ENCODE results near the gene B3GNT5. TPM values are rescaled to one million over a fixed set of nuclear protein-coding genes. Genes with fewer than 3 reads are reported as not detected.

B3GNT5 gene
- total RNA-seq, 4 donors from 2014 or later: 18.2 to 41.2 (median 26.0) TPM

DNA sequence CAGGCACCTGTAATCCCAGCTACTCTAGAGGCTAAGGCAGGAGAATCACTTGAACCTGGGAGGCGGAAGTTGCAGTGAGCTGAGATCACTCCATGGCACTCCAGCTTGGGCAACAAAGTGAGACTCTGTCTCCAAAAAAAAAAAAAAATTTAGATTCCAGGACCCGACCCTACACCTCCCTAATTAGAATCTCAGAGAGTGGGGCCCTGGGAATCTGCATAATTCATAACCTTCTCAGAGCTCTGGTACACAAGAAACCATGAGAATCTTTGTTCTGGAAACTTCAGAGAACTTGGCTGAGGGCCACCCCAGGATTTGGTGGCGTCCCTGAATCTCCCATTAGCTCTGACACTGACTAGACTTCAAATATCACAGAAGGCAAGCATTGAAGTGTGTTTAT lies 31.5 kb downstream of the B3GNT5 start:
- no peak for ATAC-seq
- Histone ChIP-seq H3K27ac (peak overlapping the region; percentile 89 to 99 (median 94)), H3K27me3 (no peaks in the 10 kb centered on the region), H3K9me3 (no peaks in the 10 kb centered on the region), H3K4me3 (no peak overlapping the region), H3K36me3 (no peaks in the 10 kb centered on the region), H3K4me1 (peaks cover 29 to 32% of the 10 kb centered on the region in 2 donors)
- in situ Hi-C loops (cut with MboI; ENCODE audit: low sequenced_read_pairs in 4 of 4) (no loop called here), intact Hi-C loops (cut with DNase I; ENCODE audit: low total_unique reads) (loop anchor here (2.0 to 10.0 kb wide), 4 partner anchors 18 to 850 kb away; partner anchors contain the start of genes B3GNT5 and EIF2B5)
- no peak for DNase-seq
- no peak for TF ChIP-seq POLR2A (IDR thresholded peaks at IDR 0.05)

DNA sequence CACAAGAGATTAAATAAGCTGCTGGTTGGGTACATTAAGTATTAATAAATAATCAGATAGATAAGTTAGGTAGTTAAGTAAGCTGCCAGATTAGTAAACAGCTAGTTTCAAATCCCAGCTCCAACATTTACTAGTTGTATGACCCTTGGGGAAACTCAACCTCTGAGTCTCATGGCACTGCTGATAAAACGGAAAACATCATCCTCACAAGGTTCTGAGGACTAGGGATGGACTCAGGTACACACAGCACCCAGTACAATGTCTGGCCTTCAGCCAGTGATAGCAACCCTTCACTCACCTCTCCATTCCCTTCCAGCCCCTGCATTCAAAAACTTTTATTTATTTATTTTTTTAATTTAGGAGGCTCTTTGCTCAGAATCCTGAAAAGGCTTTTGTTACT lies 32.3 kb downstream of the B3GNT5 start:
- no peaks in the 10 kb centered on the region for H3K36me3 ChIP-seq
- peaks cover 32 to 33% of the 10 kb centered on the region in 2 donors for H3K4me1 ChIP-seq
- DNase-seq (no peak), ATAC-seq (peak; percentile 11 to 24)
- peak overlapping the region in 3 of 4 donors; percentile 12 to 17 (median 13) for H3K4me3 ChIP-seq
- no peak for TF ChIP-seq POLR2A (IDR thresholded peaks at IDR 0.05)
- TF ChIP-seq, protein P1, sequence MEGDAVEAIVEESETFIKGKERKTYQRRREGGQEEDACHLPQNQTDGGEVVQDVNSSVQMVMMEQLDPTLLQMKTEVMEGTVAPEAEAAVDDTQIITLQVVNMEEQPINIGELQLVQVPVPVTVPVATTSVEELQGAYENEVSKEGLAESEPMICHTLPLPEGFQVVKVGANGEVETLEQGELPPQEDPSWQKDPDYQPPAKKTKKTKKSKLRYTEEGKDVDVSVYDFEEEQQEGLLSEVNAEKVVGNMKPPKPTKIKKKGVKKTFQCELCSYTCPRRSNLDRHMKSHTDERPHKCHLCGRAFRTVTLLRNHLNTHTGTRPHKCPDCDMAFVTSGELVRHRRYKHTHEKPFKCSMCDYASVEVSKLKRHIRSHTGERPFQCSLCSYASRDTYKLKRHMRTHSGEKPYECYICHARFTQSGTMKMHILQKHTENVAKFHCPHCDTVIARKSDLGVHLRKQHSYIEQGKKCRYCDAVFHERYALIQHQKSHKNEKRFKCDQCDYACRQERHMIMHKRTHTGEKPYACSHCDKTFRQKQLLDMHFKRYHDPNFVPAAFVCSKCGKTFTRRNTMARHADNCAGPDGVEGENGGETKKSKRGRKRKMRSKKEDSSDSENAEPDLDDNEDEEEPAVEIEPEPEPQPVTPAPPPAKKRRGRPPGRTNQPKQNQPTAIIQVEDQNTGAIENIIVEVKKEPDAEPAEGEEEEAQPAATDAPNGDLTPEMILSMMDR (IDR thresholded peaks at IDR 0.05 in 4 of 5, conservative IDR thresholded peaks at IDR 0.05 in 1 of 5): no peak
- intact Hi-C loops (cut with DNase I; ENCODE audit: low total_unique reads): loop anchor here (1.0 to 10.0 kb wide), 6 partner anchors 19 to 849 kb away; partner anchors contain the start of genes B3GNT5, EIF2B5 and KLHL24
- H3K9me3 ChIP-seq: no peaks in the 10 kb centered on the region
- in situ Hi-C loops (cut with MboI; ENCODE audit: low sequenced_read_pairs in 4 of 4): no loop called here
- peak overlapping the region; percentile 89 to 99 (median 94) for H3K27ac ChIP-seq
- no peaks in the 10 kb centered on the region for H3K27me3 ChIP-seq

DNA sequence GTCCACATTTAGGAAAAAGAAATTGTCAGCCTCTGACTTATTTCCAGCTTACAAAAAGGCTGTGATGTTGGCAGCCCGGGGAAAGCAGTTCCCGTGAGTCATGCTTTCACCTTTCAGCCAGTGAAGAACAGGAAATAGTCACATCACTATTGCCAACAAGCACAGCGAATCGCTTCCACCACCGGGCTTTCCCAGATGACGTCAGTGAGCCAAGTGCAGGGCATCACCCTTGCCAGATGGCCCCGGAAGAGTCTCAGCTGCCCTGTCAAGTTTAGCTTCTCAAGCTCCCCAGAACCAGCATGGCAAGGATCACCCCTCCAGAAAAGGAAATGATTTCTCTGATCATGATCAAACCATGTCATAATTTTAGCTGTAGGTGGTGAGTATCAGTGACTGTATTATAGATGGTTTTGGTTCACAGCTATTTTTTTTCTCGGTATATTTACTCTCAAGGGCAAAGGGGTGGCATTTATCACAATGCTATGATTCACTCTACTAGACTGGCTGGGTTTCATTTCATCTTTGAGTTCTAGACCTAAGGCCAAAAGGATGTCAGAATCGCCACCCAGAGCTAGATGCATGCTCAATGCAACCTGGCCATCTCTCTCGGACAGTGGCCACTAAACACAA lies 32.9 kb downstream of the B3GNT5 start:
- DNase-seq: peak; percentile 82 to 93
- Histone ChIP-seq H3K4me3 (peak overlapping the region; percentile 12 to 28 (median 16)), H3K27ac (peak overlapping the region; percentile 89 to 99 (median 94)), H3K4me1 (peaks cover 38 to 40% of the 10 kb centered on the region in 2 donors), H3K36me3 (no peaks in the 10 kb centered on the region), H3K27me3 (no peaks in the 10 kb centered on the region), H3K9me3 (no peaks in the 10 kb centered on the region)
- peak; percentile 24 to 49 for TF ChIP-seq POLR2A (IDR thresholded peaks at IDR 0.05)
- TF ChIP-seq, protein P1 (IDR thresholded peaks at IDR 0.05 in 4 of 5, conservative IDR thresholded peaks at IDR 0.05 in 1 of 5): no peak
- peak; percentile 70 for ATAC-seq
- intact Hi-C loops (cut with DNase I; ENCODE audit: low total_unique reads): loop anchor here (1.0 to 10.0 kb wide), 7 partner anchors 19 to 849 kb away; partner anchors contain the start of genes B3GNT5, EIF2B5 and KLHL24
- in situ Hi-C loops (cut with MboI; ENCODE audit: low sequenced_read_pairs in 4 of 4): no loop called here

DNA sequence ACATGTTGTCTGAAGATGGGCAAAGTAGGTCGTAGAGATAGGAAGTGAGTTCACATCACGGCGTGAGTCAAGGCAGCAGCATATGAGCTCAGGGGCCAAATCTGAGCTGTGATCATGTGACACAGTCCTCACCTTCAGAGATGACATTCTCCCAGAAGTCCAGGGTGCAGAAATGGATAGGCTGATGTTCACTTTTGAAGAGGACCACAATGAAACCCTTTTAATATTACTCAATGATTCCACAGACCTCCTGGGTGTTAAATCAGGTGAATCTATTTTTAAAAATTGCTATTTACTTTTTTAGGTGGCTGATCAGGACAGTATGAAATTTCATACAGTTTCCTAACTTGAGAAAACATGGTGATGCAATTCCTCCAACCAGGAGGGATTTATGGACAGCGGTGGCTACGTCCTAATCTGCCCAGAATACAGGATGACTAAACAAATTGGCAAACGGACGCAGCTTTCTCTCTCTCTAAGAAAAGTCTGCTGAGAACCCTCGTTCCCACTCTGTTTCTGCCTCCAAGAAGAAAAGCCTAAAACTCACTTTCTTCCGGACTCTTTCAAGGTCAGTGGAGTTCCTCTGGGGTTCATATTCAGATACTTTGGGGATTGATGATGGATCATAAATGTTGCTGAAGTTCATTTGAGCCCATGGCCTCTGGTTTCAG lies 34.4 kb downstream of the B3GNT5 start:
- TF ChIP-seq POLR2A (IDR thresholded peaks at IDR 0.05): peak; percentile 44 to 85
- TF ChIP-seq, protein P1 (IDR thresholded peaks at IDR 0.05 in 4 of 5, conservative IDR thresholded peaks at IDR 0.05 in 1 of 5): no peak
- intact Hi-C loops (cut with DNase I; ENCODE audit: low total_unique reads): loop anchor here (1.0 to 10.0 kb wide), 5 partner anchors 8 to 847 kb away; partner anchors contain the start of genes EIF2B5 and KLHL24

DNA sequence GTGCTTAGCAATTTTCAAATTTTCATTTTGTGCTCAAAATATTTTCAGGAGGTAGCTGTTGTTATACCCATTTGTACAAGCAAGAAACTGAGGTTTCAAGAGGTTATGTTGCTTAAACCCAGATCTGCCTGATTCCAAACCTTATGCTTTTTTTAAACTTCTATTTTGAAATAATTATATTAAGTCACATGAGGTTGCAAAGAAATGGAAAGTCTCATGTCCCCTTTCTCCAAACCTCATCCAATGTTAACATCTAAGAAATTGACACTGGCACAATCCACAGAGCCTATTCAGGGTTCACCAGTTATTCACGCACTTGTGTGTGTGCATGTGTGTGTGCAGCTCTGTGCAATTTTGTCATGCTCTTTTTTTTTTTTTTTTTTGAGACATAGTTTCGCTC lies 35.1 kb downstream of the B3GNT5 start:
- Histone ChIP-seq H3K9me3 (no peaks in the 10 kb centered on the region), H3K27me3 (no peaks in the 10 kb centered on the region), H3K4me1 (peaks cover 45 to 49% of the 10 kb centered on the region in 2 donors), H3K27ac (peak overlapping the region; percentile 89 to 99 (median 94)), H3K4me3 (peak overlapping the region; percentile 38 to 56 (median 46)), H3K36me3 (no peaks in the 10 kb centered on the region)
- no peak for DNase-seq
- ATAC-seq: no peak
- in situ Hi-C loops (cut with MboI; ENCODE audit: low sequenced_read_pairs in 4 of 4): no loop called here
- TF ChIP-seq, protein P1 (IDR thresholded peaks at IDR 0.05 in 4 of 5, conservative IDR thresholded peaks at IDR 0.05 in 1 of 5): no peak
- no peak for TF ChIP-seq POLR2A (IDR thresholded peaks at IDR 0.05)
- intact Hi-C loops (cut with DNase I; ENCODE audit: low total_unique reads): loop anchor here (5.0 to 10.0 kb wide), 3 partner anchors 349 to 847 kb away; partner anchors contain the start of genes EIF2B5 and KLHL24

More for the DNA sequence above, 34.4 kb downstream of the B3GNT5 start:
- peak; percentile 79 to 81 for ATAC-seq
- Histone ChIP-seq H3K27ac (peak overlapping the region; percentile 89 to 99 (median 94)), H3K9me3 (no peaks in the 10 kb centered on the region), H3K4me3 (peak overlapping the region; percentile 38 to 56 (median 46)), H3K27me3 (no peaks in the 10 kb centered on the region), H3K36me3 (no peaks in the 10 kb centered on the region), H3K4me1 (peaks cover 44 to 45% of the 10 kb centered on the region in 2 donors)
- peak; percentile 85 to 92 for DNase-seq
- in situ Hi-C loops (cut with MboI; ENCODE audit: low sequenced_read_pairs in 4 of 4): no loop called here

Measured in gastrocnemius medialis (tissue), 4 donors.